Activated B cell treated with CpG ODN at 0.5 μM for 24 hours (primary cell): ENCODE data around the gene JUN. TPM values are rescaled to one million over a fixed set of nuclear protein-coding genes. Genes with fewer than 3 reads are reported as not detected.

Source experiments
- ATAC-seq: fragments of 200-7000 bp; cut with Tn5 transposase; one replicate; pipeline ENCODE4 v1.10.0; 2021; ENCODE audit warnings: low read depth, mild to moderate bottlenecking, moderate library complexity
- CTCF ChIA-PET: fragments of 350-600 bp; sonication (Branson Sonifier 250); formaldehyde crosslinking; loops from one replicate; lab custom pipeline; 2021; ENCODE audit warnings: antibody characterized with exemption; lab: Charles Lee
- POLR2A ChIA-PET: fragments of 350-600 bp; sonication (Branson Sonifier 250); formaldehyde crosslinking; loops from one replicate; lab custom pipeline; 2021; ENCODE audit warnings: antibody characterized with exemption; lab: Charles Lee
- DNase-seq: peaks from one replicate; pipeline ENCODE4 v3.0.0; 2022
- H3K27ac Mint-ChIP-seq: one replicate; pipeline ENCODE4 v1.8.0; 2020; ENCODE audit warnings: mixed read lengths
- H3K27me3 Mint-ChIP-seq: one replicate; pipeline ENCODE4 v1.8.0; 2021; ENCODE audit warnings: mixed read lengths
- H3K36me3 Mint-ChIP-seq: one replicate; pipeline ENCODE4 v1.8.0; 2021; ENCODE audit warnings: low read depth, mixed read lengths
- H3K4me1 Mint-ChIP-seq: one replicate; pipeline ENCODE4 v1.8.0; 2021; ENCODE audit warnings: mixed read lengths
- H3K4me3 Mint-ChIP-seq: one replicate; pipeline ENCODE4 v1.8.0; 2020; ENCODE audit warnings: mild to moderate bottlenecking, mixed read lengths
- H3K9me3 Mint-ChIP-seq: one replicate; pipeline ENCODE4 v1.8.0; 2020; ENCODE audit warnings: mixed read lengths
- intact Hi-C: fragments of 100-400 bp; cut with micrococcal nuclease; formaldehyde crosslinking; loops from one replicate; pipeline ENCODE4 v1.15.1; 2024
- total RNA-seq: library from RNA; stranded (reverse); gene quantifications from 2 replicates; pipeline ENCODE4 v1.2.3, GENCODE V29; 2022
- TF ChIP-seq, protein P1 (sequence below): fragments of 200-600 bp; IDR thresholded peaks from one replicate; pipeline ENCODE4 v1.8.0; 2022; ENCODE audit warnings: antibody characterized with exemption, mild to moderate bottlenecking

The JUN gene
- total RNA-seq, 1 donor from 2014 or later = 36.6 TPM

DNA sequence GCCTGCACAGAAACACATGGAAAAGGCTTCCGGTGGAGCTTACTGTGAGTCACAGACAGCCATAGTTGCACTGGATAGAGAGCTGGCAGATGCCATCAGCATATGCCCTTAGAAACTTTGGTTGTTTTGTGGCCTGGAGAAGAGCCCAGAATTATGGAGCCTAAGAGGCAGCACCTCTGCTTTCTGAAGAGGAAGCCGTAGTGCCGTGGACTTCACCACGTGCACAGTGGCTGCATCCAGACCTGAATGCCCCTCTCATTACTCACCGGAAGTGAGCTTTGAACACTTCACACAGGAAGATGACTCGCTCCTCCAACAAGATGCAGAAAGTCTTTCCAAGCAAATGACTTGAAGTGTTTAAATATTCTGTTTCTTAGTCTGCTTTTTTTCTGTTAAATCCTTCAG is 28.4 kb downstream of the JUN start:
- H3K27ac Mint-ChIP-seq = no peak overlapping the region
- H3K27me3 Mint-ChIP-seq = no peaks in the 10 kb centered on the region
- no peaks in the 10 kb centered on the region for H3K9me3 Mint-ChIP-seq
- peaks cover 13% of the 10 kb centered on the region for H3K4me1 Mint-ChIP-seq
- no peak for DNase-seq
- intact Hi-C loops = no loop called here
- CTCF ChIA-PET = interaction anchor here (0.6 kb wide), 2 partner anchors 13 to 943 kb away, joined by 3 to 4 read pairs; no protein-coding TSS in a partner anchor
- no peak overlapping the region for H3K4me3 Mint-ChIP-seq
- POLR2A ChIA-PET = interaction anchor here (0.6 to 1.8 kb wide), 6 partner anchors 26 to 541 kb away, joined by 3 to 11 read pairs (median 6); partner anchors contain the start of genes FGGY and JUN
- TF ChIP-seq, protein P1, sequence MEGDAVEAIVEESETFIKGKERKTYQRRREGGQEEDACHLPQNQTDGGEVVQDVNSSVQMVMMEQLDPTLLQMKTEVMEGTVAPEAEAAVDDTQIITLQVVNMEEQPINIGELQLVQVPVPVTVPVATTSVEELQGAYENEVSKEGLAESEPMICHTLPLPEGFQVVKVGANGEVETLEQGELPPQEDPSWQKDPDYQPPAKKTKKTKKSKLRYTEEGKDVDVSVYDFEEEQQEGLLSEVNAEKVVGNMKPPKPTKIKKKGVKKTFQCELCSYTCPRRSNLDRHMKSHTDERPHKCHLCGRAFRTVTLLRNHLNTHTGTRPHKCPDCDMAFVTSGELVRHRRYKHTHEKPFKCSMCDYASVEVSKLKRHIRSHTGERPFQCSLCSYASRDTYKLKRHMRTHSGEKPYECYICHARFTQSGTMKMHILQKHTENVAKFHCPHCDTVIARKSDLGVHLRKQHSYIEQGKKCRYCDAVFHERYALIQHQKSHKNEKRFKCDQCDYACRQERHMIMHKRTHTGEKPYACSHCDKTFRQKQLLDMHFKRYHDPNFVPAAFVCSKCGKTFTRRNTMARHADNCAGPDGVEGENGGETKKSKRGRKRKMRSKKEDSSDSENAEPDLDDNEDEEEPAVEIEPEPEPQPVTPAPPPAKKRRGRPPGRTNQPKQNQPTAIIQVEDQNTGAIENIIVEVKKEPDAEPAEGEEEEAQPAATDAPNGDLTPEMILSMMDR = no peak
- peak; percentile 79 for ATAC-seq
- H3K36me3 Mint-ChIP-seq = no peaks in the 10 kb centered on the region

DNA sequence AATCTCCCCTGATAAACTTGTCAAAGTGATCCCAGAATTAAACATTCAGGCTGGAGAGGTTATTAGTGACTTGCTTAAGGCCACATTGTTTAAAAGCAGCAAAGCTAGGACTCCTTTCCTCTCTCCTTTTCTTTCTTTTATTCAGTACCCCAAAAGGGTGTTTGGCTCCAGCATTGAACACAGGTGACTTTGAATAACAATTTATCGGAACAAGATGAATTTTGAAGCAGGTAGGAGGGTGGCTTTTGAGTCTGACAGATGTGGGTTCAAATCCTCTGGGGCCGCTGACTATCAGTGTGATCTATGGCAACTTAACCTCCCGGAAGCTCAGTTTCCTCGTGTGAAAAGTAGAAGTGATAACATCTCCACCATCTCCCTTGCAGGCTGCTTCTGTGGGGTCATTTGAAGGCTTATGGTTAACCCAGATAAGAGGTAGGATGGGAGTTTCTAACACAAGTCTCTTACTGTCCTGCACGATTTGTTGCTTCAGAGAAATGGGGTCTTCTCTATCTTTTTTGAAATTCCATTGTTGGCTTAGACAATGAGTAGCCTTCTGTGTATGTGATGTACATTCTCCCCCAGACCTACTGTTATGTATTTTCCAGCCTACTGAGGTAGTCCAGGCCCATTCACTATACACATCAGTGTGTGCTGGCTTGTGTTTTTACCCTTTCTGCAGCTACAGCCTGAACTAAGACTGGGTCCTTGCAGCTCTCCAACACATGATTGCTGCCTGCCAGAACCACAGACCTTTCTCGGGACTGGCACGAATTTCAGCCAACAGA is 29.0 kb downstream of the JUN start:
- DNase-seq = no peak
- H3K4me1 Mint-ChIP-seq = peaks cover 13% of the 10 kb centered on the region
- CTCF ChIA-PET = interaction anchor here (0.6 kb wide), 1 partner anchor 13 kb away, joined by 3 read pairs; no protein-coding TSS in a partner anchor
- H3K36me3 Mint-ChIP-seq = no peaks in the 10 kb centered on the region
- no peak for ATAC-seq
- TF ChIP-seq, protein P1 = no peak
- H3K4me3 Mint-ChIP-seq = no peak overlapping the region
- no peaks in the 10 kb centered on the region for H3K27me3 Mint-ChIP-seq
- POLR2A ChIA-PET = interaction anchor here (0.7 to 1.8 kb wide), 4 partner anchors 26 to 542 kb away, joined by 3 to 11 read pairs (median 6); partner anchors contain the start of genes FGGY and JUN
- H3K27ac Mint-ChIP-seq = no peak overlapping the region
- no peaks in the 10 kb centered on the region for H3K9me3 Mint-ChIP-seq
- intact Hi-C loops = no loop called here

DNA sequence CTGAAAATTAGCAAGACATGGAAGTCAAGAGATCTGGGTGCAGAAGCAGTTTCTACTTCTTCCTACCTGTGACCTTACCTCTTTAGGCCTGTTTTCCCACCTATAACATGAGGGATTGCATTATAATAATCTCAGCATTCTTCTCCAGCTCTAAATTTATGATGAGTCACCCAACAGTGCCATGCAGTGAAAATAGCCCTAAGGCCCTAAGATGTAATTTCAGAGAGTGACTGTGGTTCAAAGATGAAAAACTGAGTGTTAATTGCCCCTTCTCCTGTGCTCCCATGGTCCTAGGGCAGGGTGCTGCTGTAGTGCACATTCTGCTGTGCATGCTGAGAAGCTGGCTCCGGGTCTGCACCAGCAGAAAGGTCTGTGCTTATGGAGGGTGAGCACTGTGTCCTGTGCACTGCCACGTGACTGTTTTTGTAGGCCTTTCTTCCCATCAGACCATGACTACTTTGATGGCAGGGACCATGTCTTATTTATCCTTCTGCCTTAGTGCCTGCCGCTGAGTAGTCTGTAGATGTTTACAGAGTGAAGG is 29.7 kb downstream of the JUN start:
- no peaks in the 10 kb centered on the region for H3K36me3 Mint-ChIP-seq
- intact Hi-C loops = no loop called here
- no peak overlapping the region for H3K27ac Mint-ChIP-seq
- no peak for DNase-seq
- H3K9me3 Mint-ChIP-seq = no peaks in the 10 kb centered on the region
- H3K4me3 Mint-ChIP-seq = no peak overlapping the region
- ATAC-seq = no peak
- POLR2A ChIA-PET = interaction anchor here (0.6 kb wide), 1 partner anchor 57 kb away, joined by 3 read pairs; no protein-coding TSS in a partner anchor
- CTCF ChIA-PET = no interaction called here
- peaks cover 13% of the 10 kb centered on the region for H3K4me1 Mint-ChIP-seq
- no peaks in the 10 kb centered on the region for H3K27me3 Mint-ChIP-seq
- TF ChIP-seq, protein P1 = no peak

DNA sequence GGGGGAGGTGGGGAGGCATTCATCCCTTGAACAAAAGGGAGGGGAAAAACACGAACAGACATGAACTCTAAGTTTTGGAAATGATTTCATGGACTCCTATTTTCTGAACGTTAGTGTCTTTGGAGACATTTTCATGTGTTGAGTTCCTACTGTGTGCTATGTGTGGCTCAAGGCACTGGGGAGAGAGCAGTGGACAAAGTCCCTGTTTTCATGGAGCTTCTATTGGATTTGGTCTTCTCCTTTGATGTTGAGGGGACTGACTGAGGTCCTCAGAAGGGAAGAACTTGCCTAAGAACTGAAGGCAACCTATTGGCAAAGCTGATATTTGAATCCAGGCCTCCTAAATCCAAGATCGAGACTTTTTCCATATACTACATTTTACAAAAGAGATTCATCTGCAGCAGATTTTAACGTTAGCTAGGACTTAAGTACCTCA is 30.4 kb downstream of the JUN start:
- H3K27me3 Mint-ChIP-seq = no peaks in the 10 kb centered on the region
- H3K9me3 Mint-ChIP-seq = no peaks in the 10 kb centered on the region
- CTCF ChIA-PET = no interaction called here
- H3K27ac Mint-ChIP-seq = no peak overlapping the region
- TF ChIP-seq, protein P1 = no peak
- DNase-seq (no peak), ATAC-seq (no peak)
- H3K36me3 Mint-ChIP-seq = no peaks in the 10 kb centered on the region
- intact Hi-C loops = no loop called here
- no peak overlapping the region for H3K4me3 Mint-ChIP-seq
- H3K4me1 Mint-ChIP-seq = peaks cover 13% of the 10 kb centered on the region
- POLR2A ChIA-PET = interaction anchor here (0.6 kb wide), 1 partner anchor 56 kb away, joined by 3 read pairs; no protein-coding TSS in a partner anchor

DNA sequence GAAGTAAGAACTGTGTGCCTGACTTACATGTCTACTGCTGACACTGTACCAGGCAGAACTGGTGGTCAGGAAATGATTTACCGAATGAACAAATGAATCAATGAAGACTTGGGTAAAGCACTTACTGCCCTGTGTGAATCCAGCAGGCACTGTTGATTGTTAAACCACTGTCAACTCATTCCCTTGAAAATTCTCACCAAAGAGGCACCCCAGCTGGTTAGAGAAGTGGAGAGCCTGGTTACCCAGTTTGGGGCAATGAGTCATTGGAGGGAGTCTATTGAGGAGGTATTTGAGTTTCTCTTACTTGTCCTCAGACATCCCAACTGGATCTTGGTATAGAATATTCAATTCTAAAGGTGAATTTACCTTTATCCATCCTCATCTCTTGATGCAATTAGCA is 34.2 kb downstream of the JUN start:
- DNase-seq (no peak), ATAC-seq (no peak)
- no peaks in the 10 kb centered on the region for H3K36me3 Mint-ChIP-seq
- H3K9me3 Mint-ChIP-seq = no peaks in the 10 kb centered on the region
- TF ChIP-seq, protein P1 = no peak
- ChIA-PET CTCF (interaction anchor here (1.4 kb wide), 2 partner anchors 950 to 1010 kb away, joined by 3 to 4 read pairs; no protein-coding TSS in a partner anchor), POLR2A (no interaction called here)
- no peak overlapping the region for H3K27ac Mint-ChIP-seq
- H3K4me1 Mint-ChIP-seq = no peaks in the 10 kb centered on the region
- intact Hi-C loops = no loop called here
- H3K4me3 Mint-ChIP-seq = no peak overlapping the region
- H3K27me3 Mint-ChIP-seq = peaks cover 7% of the 10 kb centered on the region
